ENCODE data around the gene SLC29A2. TPM values are rescaled to one million over a fixed set of nuclear protein-coding genes. Genes with fewer than 3 reads are reported as not detected.

Gene SLC29A2
- total RNA-seq, 1 experiment from 2014 or later: 30.3 TPM

- no peaks in the 10 kb centered on the region for H3K27me3 ChIP-seq (replicated peaks; ENCODE audit: control insufficient read depth, insufficient read depth, low read length)
- Mint-ChIP-seq H3K36me3 (ENCODE audit: insufficient read depth, unreplicated experiment) (peaks cover 10% of the 10 kb centered on the region), H3K9me3 (ENCODE audit: unreplicated experiment) (no peaks in the 10 kb centered on the region), H3K4me1 (ENCODE audit: low read depth, unreplicated experiment) (peaks cover 17% of the 10 kb centered on the region), H3K27ac (ENCODE audit: unreplicated experiment) (no peak overlapping the region), H3K4me3 (ENCODE audit: unreplicated experiment) (no peak overlapping the region), H3K27me3 (ENCODE audit: insufficient read depth, unreplicated experiment) (no peaks in the 10 kb centered on the region)
- CTCF ChIA-PET: interaction anchor here (0.7 to 3.0 kb wide), 3 partner anchors 11 to 147 kb away, joined by 4 to 34 read pairs (median 5); no protein-coding TSS in a partner anchor
- H3K36me3 ChIP-seq (ENCODE audit: control insufficient read depth, insufficient read depth, low read length): no peaks in the 10 kb centered on the region
- H3K4me1 ChIP-seq: peaks cover 41% of the 10 kb centered on the region
- POLR2A ChIA-PET: interaction anchor here (1.2 kb wide), 1 partner anchor 17 kb away, joined by 3 read pairs; no protein-coding TSS in a partner anchor
- TF ChIP-seq CTCF (IDR thresholded peaks at IDR 0.05; ENCODE audit: insufficient read depth in 1 of 2, low read depth in 1 of 2, low read length in 1 of 2, severe bottlenecking in 1 of 2, unreplicated experiment in 1 of 2): no peak
- no TSS peak for BruUV-seq (replicated peaks)
- intact Hi-C loops (cut with micrococcal nuclease; ENCODE audit: unreplicated experiment): loop anchor here (2.0 kb wide), 1 partner anchor 40 kb away; the partner anchor contains the start of gene YIF1A
- H3K4me3 ChIP-seq (ENCODE audit: low read depth, low read length): no peak overlapping the region
- no peaks in the 10 kb centered on the region for H3K9me3 ChIP-seq
- no peak for DNase-seq
Measured at GRCh38 chr11:66329165-66329673, 42.3 kb downstream of the SLC29A2 start.

GRCh38 chr11:66328302-66329144 is 43.0 kb downstream of the SLC29A2 start:
- peak; percentile 83 to 89 for DNase-seq
- Mint-ChIP-seq H3K27ac (ENCODE audit: unreplicated experiment) (peak overlapping the region; percentile 15), H3K4me3 (ENCODE audit: unreplicated experiment) (peak overlapping the region; percentile 32), H3K9me3 (ENCODE audit: unreplicated experiment) (no peaks in the 10 kb centered on the region), H3K4me1 (ENCODE audit: low read depth, unreplicated experiment) (peaks cover 17% of the 10 kb centered on the region), H3K36me3 (ENCODE audit: insufficient read depth, unreplicated experiment) (peaks cover 8% of the 10 kb centered on the region), H3K27me3 (ENCODE audit: insufficient read depth, unreplicated experiment) (no peaks in the 10 kb centered on the region)
- Histone ChIP-seq H3K4me3 (ENCODE audit: low read depth, low read length) (no peak overlapping the region), H3K4me1 (peaks cover 41% of the 10 kb centered on the region), H3K9me3 (no peaks in the 10 kb centered on the region), H3K36me3 (ENCODE audit: control insufficient read depth, insufficient read depth, low read length) (no peaks in the 10 kb centered on the region), H3K27me3 (replicated peaks; ENCODE audit: control insufficient read depth, insufficient read depth, low read length) (no peaks in the 10 kb centered on the region)
- CTCF ChIA-PET: interaction anchor here (0.7 to 3.0 kb wide), 3 partner anchors 10 to 148 kb away, joined by 4 to 34 read pairs (median 5); no protein-coding TSS in a partner anchor
- BruUV-seq (replicated peaks): no TSS peak
- intact Hi-C loops (cut with micrococcal nuclease; ENCODE audit: unreplicated experiment): loop anchor here (1.0 to 2.0 kb wide), 3 partner anchors 8 to 40 kb away; partner anchors contain the start of genes RIN1 and YIF1A
- peak; percentile 95 to 97 for TF ChIP-seq CTCF (IDR thresholded peaks at IDR 0.05; ENCODE audit: insufficient read depth in 1 of 2, low read depth in 1 of 2, low read length in 1 of 2, severe bottlenecking in 1 of 2, unreplicated experiment in 1 of 2)
- POLR2A ChIA-PET: interaction anchor here (1.2 kb wide), 1 partner anchor 16 kb away, joined by 3 read pairs; no protein-coding TSS in a partner anchor

- H3K9me3 Mint-ChIP-seq (ENCODE audit: unreplicated experiment): no peaks in the 10 kb centered on the region
- BruUV-seq (replicated peaks): no TSS peak
- peaks cover 20% of the 10 kb centered on the region for H3K4me1 Mint-ChIP-seq (ENCODE audit: low read depth, unreplicated experiment)
- Histone ChIP-seq H3K4me3 (ENCODE audit: low read depth, low read length) (no peak overlapping the region), H3K4me1 (peaks cover 42% of the 10 kb centered on the region), H3K9me3 (no peaks in the 10 kb centered on the region), H3K36me3 (ENCODE audit: control insufficient read depth, insufficient read depth, low read length) (no peaks in the 10 kb centered on the region), H3K27me3 (replicated peaks; ENCODE audit: control insufficient read depth, insufficient read depth, low read length) (no peaks in the 10 kb centered on the region)
- peak overlapping the region; percentile 15 for H3K27ac Mint-ChIP-seq (ENCODE audit: unreplicated experiment)
- H3K36me3 Mint-ChIP-seq (ENCODE audit: insufficient read depth, unreplicated experiment): peaks cover 8% of the 10 kb centered on the region
- CTCF ChIA-PET: interaction anchor here (3.0 kb wide), 1 partner anchor 16 kb away, joined by 34 read pairs; no protein-coding TSS in a partner anchor
- intact Hi-C loops (cut with micrococcal nuclease; ENCODE audit: unreplicated experiment): loop anchor here (1.0 to 2.0 kb wide), 3 partner anchors 8 to 39 kb away; partner anchors contain the start of genes RIN1 and YIF1A
- DNase-seq: no peak
- peak overlapping the region; percentile 32 for H3K4me3 Mint-ChIP-seq (ENCODE audit: unreplicated experiment)
- no peak for TF ChIP-seq CTCF (IDR thresholded peaks at IDR 0.05; ENCODE audit: insufficient read depth in 1 of 2, low read depth in 1 of 2, low read length in 1 of 2, severe bottlenecking in 1 of 2, unreplicated experiment in 1 of 2)
- POLR2A ChIA-PET: no interaction called here
- no peaks in the 10 kb centered on the region for H3K27me3 Mint-ChIP-seq (ENCODE audit: insufficient read depth, unreplicated experiment)
Measured at GRCh38 chr11:66328031-66328301, 43.6 kb downstream of the SLC29A2 start.

All from Caco-2 (cell line).